GM12873 (cell line): ENCODE measurements around the gene CR1.

Experiments used
- CTCF ChIP-seq: IDR thresholded peaks from 2 replicates; pipeline ENCODE4 v1.5.1; 2012; ENCODE audit warnings: low read depth, mild to moderate bottlenecking, moderate library complexity, low read length, control low read depth; ENCODE audit not compliant: insufficient read depth; ENCODE audit errors: missing control alignments

The CR1 gene

GRCh38 chr1:207628776-207629175 lies 132.8 kb downstream of the CR1 start:
- no peak for TF ChIP-seq CTCF

GRCh38 chr1:207631137-207631536 lies 135.2 kb downstream of the CR1 start:
- TF ChIP-seq CTCF = no peak

- TF ChIP-seq CTCF = no peak
These were observed 137.3 kb downstream of the CR1 start for GRCh38 chr1:207633226-207633625.

GRCh38 chr1:207644166-207644851 lies 148.4 kb downstream of the CR1 start:
- TF ChIP-seq CTCF = no peak

GRCh38 chr1:207644852-207645634 lies 149.1 kb downstream of the CR1 start, which contains the start of gene CR1L:
TSS of gene CR1L (plus strand) at chr1:207645133. CDS start at chr1:207645234, 101 bp downstream.
- no peak for TF ChIP-seq CTCF

GRCh38 chr1:207645635-207646081 lies 149.7 kb downstream of the CR1 start:
- no peak for TF ChIP-seq CTCF

GRCh38 chr1:207646171-207646570 lies 150.2 kb downstream of the CR1 start:
- no peak for TF ChIP-seq CTCF
